ENCODE measurements around the gene RAD51B.

Gene RAD51B

GRCh38 chr14:67853715-67854114 is 34.1 kb downstream of the RAD51B start:
- Histone ChIP-seq H3K36me3 (ENCODE audit: control insufficient read depth, insufficient read depth, low read length) (no peaks in the 10 kb centered on the region), H3K4ac (ENCODE audit: low read depth, low read length) (no peak overlapping the region), H3K4me2 (ENCODE audit: low read length) (no peak overlapping the region), H3K79me2 (ENCODE audit: control insufficient read depth, insufficient read depth, low read length) (no peaks in the 10 kb centered on the region), H3K23ac (ENCODE audit: low read length) (no peak overlapping the region), H3K56ac (ENCODE audit: low read length) (no peak overlapping the region), H3K27ac (ENCODE audit: low read depth, low read length) (no peak overlapping the region), H4K5ac (ENCODE audit: low read length) (no peak overlapping the region), H4K8ac (ENCODE audit: low read depth, low read length) (no peak overlapping the region), H3K4me1 (ENCODE audit: control insufficient read depth, low read depth, low read length) (no peaks in the 10 kb centered on the region), H2BK15ac (replicated peaks; ENCODE audit: low read depth) (no peak overlapping the region), H3K27me3 (ENCODE audit: insufficient read depth, low read length, poor library complexity) (no peaks in the 10 kb centered on the region), H3K79me1 (ENCODE audit: low read length) (no peaks in the 10 kb centered on the region), H3K18ac (ENCODE audit: low read length) (no peak overlapping the region), H2BK120ac (ENCODE audit: low read depth, low read length) (no peak overlapping the region), H3K9ac (ENCODE audit: low read length) (no peak overlapping the region), H3K4me3 (ENCODE audit: low read length) (no peak overlapping the region), H2AK5ac (ENCODE audit: low read length) (no peak overlapping the region), H2BK5ac (ENCODE audit: low read length) (no peak overlapping the region)
- no CpG with 5 or more reads among the region's 3 CpGs for WGBS (ENCODE audit: extremely low coverage, insufficient coverage, low lambda C conversion rate)
- no peak for DNase-seq

DNA sequence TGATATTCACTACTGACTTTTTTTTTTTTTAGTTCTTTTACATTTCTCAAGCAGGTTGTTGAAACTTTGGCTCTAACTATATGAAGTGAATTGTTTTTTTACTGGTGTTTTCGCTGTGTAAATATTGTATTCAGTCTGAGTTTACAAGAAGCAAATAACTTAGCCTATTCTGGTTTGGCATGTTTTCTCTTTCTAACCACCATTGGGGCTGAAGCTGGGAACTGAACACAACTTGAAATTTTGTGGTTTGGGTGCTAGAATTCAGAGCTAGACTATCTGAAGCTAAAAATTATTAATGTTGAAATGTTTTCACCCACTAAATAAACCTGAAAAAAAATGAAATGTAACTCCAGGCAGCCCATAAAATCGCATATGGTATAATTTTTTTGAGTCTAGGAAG is 37.2 kb downstream of the RAD51B start:
- Histone ChIP-seq H2BK120ac (ENCODE audit: low read depth, low read length) (no peak overlapping the region), H3K27ac (ENCODE audit: low read depth, low read length) (no peak overlapping the region), H4K5ac (ENCODE audit: low read length) (no peak overlapping the region), H2AK5ac (ENCODE audit: low read length) (no peak overlapping the region), H3K18ac (ENCODE audit: low read length) (no peak overlapping the region), H3K36me3 (ENCODE audit: control insufficient read depth, insufficient read depth, low read length) (no peaks in the 10 kb centered on the region), H3K56ac (ENCODE audit: low read length) (no peak overlapping the region), H3K79me1 (ENCODE audit: low read length) (no peaks in the 10 kb centered on the region), H2BK5ac (ENCODE audit: low read length) (no peak overlapping the region), H3K4me2 (ENCODE audit: low read length) (no peak overlapping the region), H3K23ac (ENCODE audit: low read length) (no peak overlapping the region), H3K79me2 (ENCODE audit: control insufficient read depth, insufficient read depth, low read length) (no peaks in the 10 kb centered on the region), H3K4ac (ENCODE audit: low read depth, low read length) (no peak overlapping the region), H3K27me3 (ENCODE audit: insufficient read depth, low read length, poor library complexity) (no peaks in the 10 kb centered on the region), H3K4me3 (ENCODE audit: low read length) (no peak overlapping the region), H2BK15ac (replicated peaks; ENCODE audit: low read depth) (no peak overlapping the region), H3K9ac (ENCODE audit: low read length) (no peak overlapping the region), H3K4me1 (ENCODE audit: control insufficient read depth, low read depth, low read length) (no peaks in the 10 kb centered on the region), H4K8ac (ENCODE audit: low read depth, low read length) (no peak overlapping the region)
- DNase-seq: no peak
- WGBS (ENCODE audit: extremely low coverage, insufficient coverage, low lambda C conversion rate): no CpG with 5 or more reads among the region's 2 CpGs

GRCh38 chr14:67857778-67858350 is 38.3 kb downstream of the RAD51B start:
- no peak overlapping the region for H4K5ac ChIP-seq (ENCODE audit: low read length)

DNA sequence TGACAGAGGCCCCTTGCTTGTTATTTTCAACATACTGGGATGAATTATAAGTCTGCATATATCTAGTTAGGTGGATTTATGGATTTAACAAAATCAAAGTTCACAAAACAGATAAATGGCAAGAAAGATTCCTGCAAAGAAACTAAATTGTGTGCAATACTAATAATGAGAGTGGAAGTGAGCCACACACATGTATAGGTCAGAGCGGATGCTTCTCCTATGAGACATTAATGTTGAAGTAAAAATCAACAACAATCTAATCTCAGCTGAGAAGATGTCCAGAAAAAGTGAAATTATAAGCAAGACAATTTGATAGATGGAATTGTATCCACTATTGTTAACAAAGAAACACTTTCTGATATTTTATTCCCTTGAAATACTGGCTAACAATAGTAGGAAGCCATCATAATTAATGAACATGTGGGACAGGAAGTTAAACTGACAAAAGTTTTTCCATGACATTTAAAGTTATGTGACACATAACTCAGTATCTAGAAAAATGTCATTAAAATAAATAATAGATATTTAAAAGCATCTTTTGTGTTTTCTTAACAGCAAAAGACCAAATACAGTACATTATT is 39.7 kb downstream of the RAD51B start:
- no peak overlapping the region for H3K4me3 ChIP-seq (ENCODE audit: low read length)
- H3K79me1 ChIP-seq (ENCODE audit: low read length): no peaks in the 10 kb centered on the region
- no peak for DNase-seq
- H3K27ac ChIP-seq (ENCODE audit: low read depth, low read length): no peak overlapping the region
- H2BK5ac ChIP-seq (ENCODE audit: low read length): no peak overlapping the region
- no peaks in the 10 kb centered on the region for H3K36me3 ChIP-seq (ENCODE audit: control insufficient read depth, insufficient read depth, low read length)
- no peak overlapping the region for H3K4ac ChIP-seq (ENCODE audit: low read depth, low read length)
- no peak overlapping the region for H3K9ac ChIP-seq (ENCODE audit: low read length)
- H3K23ac ChIP-seq (ENCODE audit: low read length): no peak overlapping the region
- no peak overlapping the region for H3K4me2 ChIP-seq (ENCODE audit: low read length)
- no peak overlapping the region for H2BK15ac ChIP-seq (replicated peaks; ENCODE audit: low read depth)
- H2AK5ac ChIP-seq (ENCODE audit: low read length): no peak overlapping the region
- H3K4me1 ChIP-seq (ENCODE audit: control insufficient read depth, low read depth, low read length): no peaks in the 10 kb centered on the region
- WGBS (ENCODE audit: extremely low coverage, insufficient coverage, low lambda C conversion rate): no CpG with 5 or more reads among the region's 1 CpG
- H4K8ac ChIP-seq (ENCODE audit: low read depth, low read length): no peak overlapping the region
- H3K18ac ChIP-seq (ENCODE audit: low read length): no peak overlapping the region
- no peak overlapping the region for H2BK120ac ChIP-seq (ENCODE audit: low read depth, low read length)
- no peaks in the 10 kb centered on the region for H3K79me2 ChIP-seq (ENCODE audit: control insufficient read depth, insufficient read depth, low read length)
- no peak overlapping the region for H4K5ac ChIP-seq (ENCODE audit: low read length)
- H3K56ac ChIP-seq (ENCODE audit: low read length): no peak overlapping the region
- no peaks in the 10 kb centered on the region for H3K27me3 ChIP-seq (ENCODE audit: insufficient read depth, low read length, poor library complexity)

More at GRCh38 chr14:67857778-67858350, 38.3 kb downstream of the RAD51B start:
- Histone ChIP-seq H2AK5ac (ENCODE audit: low read length) (no peak overlapping the region), H3K18ac (ENCODE audit: low read length) (no peak overlapping the region), H3K4me1 (ENCODE audit: control insufficient read depth, low read depth, low read length) (no peaks in the 10 kb centered on the region), H2BK15ac (replicated peaks; ENCODE audit: low read depth) (no peak overlapping the region), H3K56ac (ENCODE audit: low read length) (no peak overlapping the region), H3K27ac (ENCODE audit: low read depth, low read length) (no peak overlapping the region), H3K27me3 (ENCODE audit: insufficient read depth, low read length, poor library complexity) (no peaks in the 10 kb centered on the region), H2BK120ac (ENCODE audit: low read depth, low read length) (no peak overlapping the region), H3K36me3 (ENCODE audit: control insufficient read depth, insufficient read depth, low read length) (no peaks in the 10 kb centered on the region), H3K79me1 (ENCODE audit: low read length) (no peaks in the 10 kb centered on the region), H2BK5ac (ENCODE audit: low read length) (no peak overlapping the region), H3K79me2 (ENCODE audit: control insufficient read depth, insufficient read depth, low read length) (no peaks in the 10 kb centered on the region), H3K4ac (ENCODE audit: low read depth, low read length) (no peak overlapping the region), H3K4me2 (ENCODE audit: low read length) (no peak overlapping the region), H3K9ac (ENCODE audit: low read length) (no peak overlapping the region), H3K23ac (ENCODE audit: low read length) (no peak overlapping the region), H4K8ac (ENCODE audit: low read depth, low read length) (no peak overlapping the region), H3K4me3 (ENCODE audit: low read length) (no peak overlapping the region)
- no CpG with 5 or more reads among the region's 20 CpGs for WGBS (ENCODE audit: extremely low coverage, insufficient coverage, low lambda C conversion rate)
- DNase-seq: no peak

DNA sequence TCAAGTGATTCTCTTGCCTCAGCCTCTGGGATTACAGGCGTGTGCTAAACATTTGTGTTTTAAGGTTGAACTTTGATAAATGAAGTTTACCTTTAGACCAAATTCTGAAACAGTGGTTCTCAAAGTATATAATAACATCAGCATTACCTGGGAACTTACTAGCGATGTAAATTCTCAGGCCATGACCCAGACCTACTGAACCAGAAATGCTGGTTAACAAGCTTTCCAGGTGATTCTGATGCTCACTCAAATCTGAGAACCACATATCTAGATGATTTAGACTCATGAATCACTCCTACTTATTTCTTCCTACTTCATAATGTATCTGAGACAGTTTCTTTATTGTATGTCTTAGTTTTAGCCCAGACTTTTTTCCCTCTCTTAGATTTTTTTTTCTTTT is 43.6 kb downstream of the RAD51B start:
- no peak overlapping the region for H3K27ac ChIP-seq (ENCODE audit: low read depth, low read length)
- WGBS (ENCODE audit: extremely low coverage, insufficient coverage, low lambda C conversion rate): no CpG with 5 or more reads among the region's 2 CpGs
- no peak overlapping the region for H3K9ac ChIP-seq (ENCODE audit: low read length)
- H3K23ac ChIP-seq (ENCODE audit: low read length): no peak overlapping the region
- H3K4me2 ChIP-seq (ENCODE audit: low read length): no peak overlapping the region
- no peak for DNase-seq
- no peak overlapping the region for H3K4ac ChIP-seq (ENCODE audit: low read depth, low read length)
- H3K79me2 ChIP-seq (ENCODE audit: control insufficient read depth, insufficient read depth, low read length): no peaks in the 10 kb centered on the region
- H2BK120ac ChIP-seq (ENCODE audit: low read depth, low read length): no peak overlapping the region
- no peak overlapping the region for H4K8ac ChIP-seq (ENCODE audit: low read depth, low read length)
- no peaks in the 10 kb centered on the region for H3K4me1 ChIP-seq (ENCODE audit: control insufficient read depth, low read depth, low read length)
- H2BK5ac ChIP-seq (ENCODE audit: low read length): no peak overlapping the region
- H4K5ac ChIP-seq (ENCODE audit: low read length): no peak overlapping the region
- no peak overlapping the region for H3K18ac ChIP-seq (ENCODE audit: low read length)
- H3K4me3 ChIP-seq (ENCODE audit: low read length): no peak overlapping the region
- no peaks in the 10 kb centered on the region for H3K79me1 ChIP-seq (ENCODE audit: low read length)
- no peak overlapping the region for H3K56ac ChIP-seq (ENCODE audit: low read length)
- no peak overlapping the region for H2AK5ac ChIP-seq (ENCODE audit: low read length)
- no peak overlapping the region for H2BK15ac ChIP-seq (replicated peaks; ENCODE audit: low read depth)
- no peaks in the 10 kb centered on the region for H3K27me3 ChIP-seq (ENCODE audit: insufficient read depth, low read length, poor library complexity)
- H3K36me3 ChIP-seq (ENCODE audit: control insufficient read depth, insufficient read depth, low read length): no peaks in the 10 kb centered on the region
